SK-N-MC (cell line): ENCODE results near the gene PCSK4.

Experiments
- EZH2 ChIP-seq: fragments of 200-600 bp; sonication (generic); IDR thresholded peaks from one replicate; pipeline ENCODE4 v1.6.1; 2017; ENCODE audit warnings: antibody characterized with exemption
- FOXP2 ChIP-seq: optimal IDR thresholded peaks from 2 replicates; pipeline ENCODE3; 2011; ENCODE audit warnings: mild to moderate bottlenecking, moderate library complexity; ENCODE audit not compliant: insufficient read depth; ENCODE audit errors: extremely low read length, control extremely low read depth
- POLR2AphosphoS5 ChIP-seq: IDR thresholded peaks from 2 replicates; pipeline ENCODE4 v1.6.1; 2012; ENCODE audit warnings: mild to moderate bottlenecking, low read depth, low read length, borderline replicate concordance

GRCh38 chr19:1481893-1482360 lies 8.2 kb downstream of the PCSK4 start:
- TF ChIP-seq EZH2 (no peak), POLR2AphosphoS5 (no peak), FOXP2 (no peak)
